ENCODE data around the gene GUCY1B1.
"Not testable (repeated sequence)": the region's sequence is repeated elsewhere in the genome, so short reads cannot be mapped to it uniquely, and the experiment has no call there.

Gene GUCY1B1

GRCh38 chr4:155762334-155762733 is 3.5 kb downstream of the GUCY1B1 start:
- no peak for DNase-seq

GRCh38 chr4:155763551-155763950 is 4.7 kb downstream of the GUCY1B1 start:
- no peak for DNase-seq

GRCh38 chr4:155765149-155765548 is 6.3 kb downstream of the GUCY1B1 start:
- DNase-seq, result no peak

DNA sequence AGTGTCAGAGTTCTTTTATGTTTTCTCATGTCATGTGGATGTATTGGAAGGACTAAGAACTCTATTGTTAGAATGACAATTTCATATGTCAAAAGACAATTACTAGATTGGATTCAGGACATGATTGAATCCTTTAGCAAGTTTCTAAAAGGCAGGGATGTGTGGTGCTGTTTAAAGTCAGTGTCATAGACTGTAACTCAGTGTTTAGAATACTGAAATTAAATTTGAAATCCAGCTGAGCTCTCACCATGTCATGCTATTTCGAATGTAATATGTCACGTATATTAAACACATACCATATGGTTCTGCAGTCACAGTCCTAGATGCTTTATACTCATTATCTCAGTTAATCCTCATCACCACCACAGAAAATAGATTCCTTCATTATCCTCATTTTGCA is 7.8 kb downstream of the GUCY1B1 start:
- no peak for DNase-seq

GRCh38 chr4:155768370-155768769 is 9.5 kb downstream of the GUCY1B1 start:
- no peak for DNase-seq

DNA sequence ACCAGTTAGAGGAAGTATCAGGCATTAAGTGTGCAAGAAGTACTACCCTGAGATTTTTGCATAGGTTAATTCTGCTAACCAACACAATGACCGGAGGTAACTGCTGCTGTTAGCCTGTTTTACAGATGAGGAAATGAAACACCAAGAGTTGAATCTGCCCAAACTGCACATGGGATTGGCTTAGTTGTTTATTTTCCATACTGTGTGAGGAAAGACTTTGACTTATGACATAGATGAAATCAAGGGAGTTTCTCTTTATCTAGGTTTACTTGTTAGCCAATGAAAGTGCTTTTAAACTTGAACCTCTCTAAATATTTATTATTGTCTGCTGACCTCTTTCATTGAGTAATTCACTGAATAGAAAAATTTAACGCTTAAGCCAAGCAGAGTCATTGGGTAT is 10.3 kb downstream of the GUCY1B1 start:
- no peak for DNase-seq

DNA sequence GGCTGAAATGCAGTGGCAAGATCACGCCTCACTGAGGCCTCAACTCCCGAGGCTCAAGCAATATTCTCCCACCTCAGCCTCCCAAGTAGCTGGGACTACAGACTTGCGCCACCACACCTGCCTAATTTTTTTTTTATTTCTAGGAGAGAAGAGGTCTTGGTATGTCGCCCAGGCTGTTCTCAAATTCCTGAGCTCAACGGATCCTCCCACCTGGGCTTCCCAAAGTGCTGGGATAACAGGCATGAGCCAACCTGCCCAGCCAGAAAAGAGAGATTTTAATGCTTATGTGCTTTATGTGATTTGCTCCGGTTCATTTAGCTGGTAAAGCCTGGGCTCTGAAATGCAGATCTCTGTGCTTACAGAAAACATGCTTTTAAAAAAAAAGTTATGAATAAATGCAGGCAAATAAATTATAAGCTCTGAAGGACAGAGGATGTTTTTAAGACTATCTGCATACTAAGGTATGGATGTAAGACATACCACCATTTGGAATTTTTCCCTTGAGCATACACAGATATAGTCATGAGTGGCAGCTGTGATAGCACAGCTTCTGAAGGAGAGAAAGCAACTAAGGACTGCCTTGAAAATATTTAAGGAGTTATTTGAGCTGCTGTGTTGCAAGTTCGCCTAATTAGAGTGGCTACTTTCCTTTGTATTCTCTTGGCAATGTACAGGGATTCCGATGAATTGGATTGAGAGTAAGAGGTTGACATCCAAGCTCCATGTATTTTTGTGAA is 13.8 kb downstream of the GUCY1B1 start:
- DNase-seq, result no peak

GRCh38 chr4:155773196-155773800 is 14.5 kb downstream of the GUCY1B1 start:
- DNase-seq, result no peak

- DNase-seq, result no peak
Observed at GRCh38 chr4:155774033-155774432, 15.2 kb downstream of the GUCY1B1 start.

DNA sequence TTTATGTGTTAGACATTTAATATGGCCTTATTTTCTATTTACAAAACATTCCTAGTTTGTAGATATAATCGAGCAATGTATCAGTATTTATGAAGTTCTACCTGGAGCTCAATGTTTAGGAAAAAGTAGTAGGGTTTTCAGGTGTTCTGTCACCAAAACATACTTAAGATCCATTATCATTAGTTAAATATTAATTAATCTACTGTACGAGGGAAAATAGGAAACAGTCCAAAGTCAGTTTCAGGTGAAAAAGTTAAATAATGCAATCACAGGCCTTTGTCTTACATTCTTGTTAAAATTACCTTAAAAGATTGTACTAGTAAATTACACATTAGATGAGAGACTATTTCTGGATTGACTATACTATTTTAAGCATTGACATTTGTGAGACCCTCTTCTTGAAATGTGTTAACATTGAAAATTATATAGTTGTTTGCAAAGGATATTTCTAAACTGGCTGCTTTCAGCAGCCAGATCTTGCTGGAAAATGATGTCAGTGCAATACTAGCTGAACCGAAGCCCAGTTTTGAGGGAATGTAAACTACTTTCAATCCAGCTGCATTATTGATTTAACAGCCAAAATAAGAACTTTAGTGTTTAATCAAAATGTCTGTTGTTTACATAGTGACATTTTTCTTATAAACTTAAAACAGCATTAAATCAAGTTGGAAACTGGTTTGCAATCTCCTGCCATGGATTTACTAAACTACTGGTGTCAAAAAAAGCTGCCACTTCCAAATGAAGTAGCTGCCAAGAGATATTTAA is 19.3 kb downstream of the GUCY1B1 start:
- DNase-seq, result no peak

DNA sequence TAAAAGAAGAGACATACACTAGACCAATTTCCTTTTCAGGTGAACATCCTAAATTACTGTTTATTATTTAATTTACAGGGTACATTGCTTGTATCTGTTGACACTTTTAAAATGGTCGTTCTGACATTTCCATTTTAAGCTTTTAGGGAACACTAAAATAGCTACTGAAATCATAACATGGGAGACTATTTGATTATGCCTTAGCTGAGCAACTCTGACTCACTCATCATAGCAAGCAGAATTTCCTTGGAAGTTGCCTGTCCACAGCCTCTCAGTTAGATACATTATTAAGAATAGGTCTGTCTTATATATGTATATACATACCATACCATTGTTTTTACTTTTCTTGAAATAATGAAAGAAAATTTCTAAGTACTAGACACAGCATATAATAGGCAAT is 22.0 kb downstream of the GUCY1B1 start:
- DNase-seq, result no peak

DNA sequence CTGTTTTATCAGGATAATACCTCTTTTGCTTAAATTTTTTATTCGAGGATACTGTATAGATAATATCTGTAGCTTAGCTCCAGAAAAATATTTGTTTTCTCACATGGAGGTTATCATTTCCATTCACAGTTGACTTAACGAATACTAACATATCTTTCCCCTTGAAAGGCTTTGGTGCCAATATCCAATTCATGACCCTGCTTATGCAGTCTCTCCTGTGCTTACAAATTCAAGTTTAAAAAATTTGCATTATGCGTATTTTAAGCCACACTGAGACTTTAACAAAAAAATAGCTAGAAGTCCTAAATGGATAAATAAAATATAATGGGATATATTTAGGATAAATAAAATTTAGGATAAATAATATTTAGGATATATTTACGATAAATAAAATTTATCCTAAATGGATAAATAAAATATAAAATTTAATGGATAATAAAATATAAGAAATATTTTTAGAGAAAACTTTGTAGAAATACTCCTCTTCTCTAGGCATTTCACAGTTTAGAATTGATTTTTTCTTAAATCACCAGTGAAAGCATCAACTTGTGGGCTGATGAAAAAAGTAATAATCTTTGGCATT is 22.5 kb downstream of the GUCY1B1 start:
- DNase-seq, result no peak

DNA sequence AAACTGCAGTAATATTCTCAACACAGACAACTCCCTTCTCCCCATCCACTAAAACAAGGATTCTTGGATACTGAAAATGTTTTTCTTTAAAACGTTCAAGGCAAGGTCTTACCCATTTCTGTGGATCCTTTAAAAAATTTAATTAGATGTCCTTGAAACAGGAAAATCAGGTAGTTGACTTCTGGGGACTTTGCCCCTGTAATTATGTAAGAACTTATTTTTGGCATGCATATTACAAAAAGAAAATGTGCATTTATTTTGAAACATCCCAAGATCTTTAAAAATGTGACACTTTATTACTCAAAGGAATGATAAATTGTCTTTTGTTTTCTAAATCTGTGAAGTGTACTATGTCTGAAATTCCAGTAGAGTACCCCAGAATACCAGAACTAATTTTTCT is 25.8 kb downstream of the GUCY1B1 start:
- DNase-seq, result no peak

- DNase-seq, result no peak
Observed at GRCh38 chr4:155785828-155786227, 27.0 kb downstream of the GUCY1B1 start.

- DNase-seq, result peak in 1 of 2 donors; percentile 21
Observed at GRCh38 chr4:155787113-155787710, 28.4 kb downstream of the GUCY1B1 start.

DNA sequence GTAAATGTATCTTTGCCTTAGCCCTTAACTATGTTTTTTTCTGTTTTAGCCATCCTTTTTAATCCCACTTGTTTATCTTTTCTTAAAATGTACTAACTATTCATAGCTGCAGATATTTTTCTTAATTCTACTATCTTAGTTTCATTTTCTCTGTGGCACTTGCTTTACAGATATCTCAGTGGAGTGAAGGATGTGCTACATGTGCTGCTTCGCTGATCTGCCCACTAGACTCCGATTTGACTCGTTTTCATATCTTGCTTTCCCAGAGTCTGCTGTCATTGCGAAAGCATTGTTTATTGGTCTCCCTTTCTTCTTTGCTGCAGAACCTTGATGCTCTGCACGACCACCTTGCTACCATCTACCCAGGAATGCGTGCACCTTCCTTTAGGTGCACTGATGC is 30.6 kb downstream of the GUCY1B1 start:
- DNase-seq, result no peak

GRCh38 chr4:155789982-155790381 is 31.2 kb downstream of the GUCY1B1 start:
- no peak for DNase-seq

DNA sequence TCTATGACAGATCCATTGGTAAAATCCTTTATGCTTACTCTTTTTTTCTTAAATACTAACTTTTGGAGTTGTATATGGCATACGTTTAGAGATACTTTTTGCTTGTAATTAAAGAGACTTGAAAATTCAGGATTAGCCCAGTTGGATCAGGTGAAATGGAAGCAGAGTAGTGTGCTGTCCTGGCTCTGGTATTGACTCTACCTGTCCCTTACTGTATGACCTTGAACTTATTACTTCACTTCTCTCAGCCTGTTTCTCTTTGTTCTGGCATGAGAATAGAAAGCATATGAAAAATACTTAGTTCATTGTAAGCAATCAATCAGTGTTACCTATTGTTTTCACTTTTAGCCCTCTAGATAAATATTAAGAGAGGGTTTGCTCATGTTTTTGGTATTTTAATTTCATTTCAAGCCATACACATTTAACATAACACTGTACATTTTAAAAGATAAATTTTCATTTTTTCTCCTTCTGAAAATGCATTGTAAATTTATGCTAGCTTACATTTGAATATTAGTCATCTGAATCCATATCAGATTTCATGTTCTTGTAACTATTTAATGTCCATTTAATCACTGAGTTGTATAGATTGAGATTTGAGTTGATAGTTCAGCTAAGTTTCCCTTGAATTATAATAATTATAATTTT is 35.9 kb downstream of the GUCY1B1 start:
- DNase-seq, result no peak

DNA sequence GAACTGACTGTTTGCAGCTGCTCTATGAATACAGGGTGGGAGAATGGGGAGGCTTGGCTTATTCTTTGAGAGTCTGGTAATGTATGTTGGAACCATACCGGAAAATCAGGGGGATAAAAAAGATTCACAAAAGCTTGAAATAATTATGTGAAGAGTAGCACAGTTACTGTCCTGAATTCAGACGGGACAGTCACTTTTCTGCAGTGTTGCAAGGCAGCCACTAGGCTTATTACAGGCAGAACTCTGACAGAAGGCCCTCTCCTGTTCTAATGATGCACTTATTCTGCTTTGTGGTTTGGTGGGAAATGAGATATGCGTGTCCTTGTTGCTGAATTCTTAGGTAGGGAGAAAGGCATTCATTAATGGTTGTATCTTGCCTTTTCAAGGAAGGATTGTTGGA is 37.2 kb downstream of the GUCY1B1 start:
- no peak for DNase-seq

DNA sequence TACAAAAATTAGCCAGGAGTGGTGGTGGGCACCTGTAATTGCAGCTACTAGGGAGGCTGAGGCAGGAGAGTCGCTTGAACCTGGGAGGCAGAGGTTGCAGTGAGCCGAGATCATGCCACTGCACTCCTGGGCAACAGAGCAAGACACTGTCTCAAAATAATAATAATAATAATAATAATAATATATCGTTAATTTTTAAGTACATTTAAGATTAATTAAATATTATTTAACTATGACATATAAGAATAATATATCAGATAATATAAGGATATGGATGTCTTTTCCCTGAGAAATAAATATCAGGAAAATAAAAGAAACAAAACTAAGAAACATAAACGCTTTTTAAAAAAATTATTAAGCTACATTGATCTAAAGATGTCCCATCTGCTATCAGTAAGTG is 38.8 kb downstream of the GUCY1B1 start:
- DNase-seq, result not testable (repeated sequence)

DNA sequence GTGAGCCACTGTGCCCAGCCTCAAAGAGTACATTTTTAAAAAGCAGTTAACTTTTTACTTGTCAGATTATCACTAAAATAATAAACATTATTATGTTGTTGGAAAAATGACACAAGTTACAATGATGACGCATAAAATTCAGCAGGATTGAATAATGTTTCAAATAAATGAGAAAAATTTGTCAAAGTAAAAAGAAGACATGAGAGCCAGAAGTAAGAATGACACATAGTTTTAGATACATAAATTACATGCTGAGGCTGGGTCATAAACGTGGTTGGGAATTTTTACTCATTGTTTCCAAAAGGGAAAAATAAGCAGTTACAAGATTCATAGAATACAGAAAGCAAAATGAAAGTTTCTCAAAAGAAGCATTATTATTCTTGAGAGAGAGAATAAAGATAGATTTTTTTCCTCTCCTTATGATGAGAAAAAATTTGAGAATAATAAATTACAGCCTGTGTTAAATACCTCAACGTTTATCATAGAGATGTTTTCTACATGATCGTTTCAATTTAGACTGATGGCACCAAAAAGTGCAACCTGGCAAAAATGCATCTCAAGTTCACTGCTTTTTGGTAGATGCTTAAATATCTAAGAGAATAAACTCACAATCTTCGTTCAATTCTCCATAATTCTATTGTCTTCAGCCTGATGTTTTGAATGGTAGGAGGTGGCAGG is 40.4 kb downstream of the GUCY1B1 start:
- DNase-seq, result no peak

DNA sequence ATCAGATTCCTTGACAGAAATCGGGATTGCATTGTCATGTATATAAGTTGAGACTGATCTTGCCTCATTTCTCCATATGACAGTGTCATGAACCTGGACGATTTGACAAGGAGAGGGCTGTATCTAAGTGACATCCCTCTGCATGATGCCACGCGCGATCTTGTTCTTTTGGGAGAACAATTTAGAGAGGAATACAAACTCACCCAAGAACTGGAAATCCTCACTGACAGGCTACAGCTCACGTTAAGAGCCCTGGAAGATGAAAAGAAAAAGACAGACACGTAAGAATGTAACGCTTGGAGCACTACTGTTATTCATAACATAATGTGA is 40.9 kb downstream of the GUCY1B1 start:
- DNase-seq, result no peak

Data from CD4-positive, alpha-beta T cell treated with Interleukin-1 beta for 1 hour (primary cell).